Measurements from ENCODE around the gene RELL1.

RELL1 gene

DNA sequence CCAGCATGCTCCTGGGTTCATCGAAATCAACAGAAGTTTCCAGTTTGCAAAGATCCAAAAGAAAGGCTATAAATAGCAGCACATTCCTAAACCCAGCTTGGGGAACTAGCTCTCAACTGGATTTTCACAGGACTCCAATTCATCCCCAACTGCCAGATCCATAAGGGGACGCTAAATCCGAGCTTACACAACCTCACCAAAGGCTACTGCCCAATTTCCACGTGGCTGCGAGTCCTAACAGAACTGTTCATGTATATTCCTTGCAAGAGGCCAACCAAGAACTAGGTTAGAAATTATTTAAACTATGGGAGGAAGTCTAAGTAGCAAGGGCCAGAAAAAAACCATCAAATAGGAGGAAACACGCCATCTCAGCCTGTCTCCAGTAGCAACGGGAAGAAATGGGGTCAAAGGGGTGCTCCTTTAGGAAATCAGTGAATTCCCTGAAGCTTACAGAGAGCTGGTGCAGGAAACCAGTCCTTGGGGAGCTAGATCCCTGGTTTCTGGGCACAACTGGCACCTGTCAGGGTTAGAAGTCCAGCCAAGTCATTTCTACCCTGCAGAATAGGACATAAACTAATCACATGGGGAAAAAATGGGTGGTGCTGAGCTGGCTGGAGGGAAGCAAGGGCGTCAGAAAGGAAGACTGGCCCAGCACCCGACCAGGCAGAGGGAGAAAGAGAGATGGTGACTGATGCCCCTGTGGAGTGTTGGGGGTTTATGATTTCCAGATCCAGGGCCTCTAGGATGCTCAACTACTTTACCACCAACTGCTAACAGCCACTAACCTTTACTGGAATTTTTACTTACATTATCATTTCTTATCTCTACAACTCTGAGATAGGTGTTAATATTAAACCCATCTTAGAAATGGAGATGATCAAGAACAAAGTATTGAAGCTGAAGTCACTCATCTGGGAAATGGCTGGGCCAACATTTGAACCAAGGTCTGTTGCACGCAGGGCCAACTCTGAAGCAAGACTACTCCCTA is 20.5 kb downstream of the RELL1 start:
- DNase-seq (ENCODE audit: low read depth): no peak

DNA sequence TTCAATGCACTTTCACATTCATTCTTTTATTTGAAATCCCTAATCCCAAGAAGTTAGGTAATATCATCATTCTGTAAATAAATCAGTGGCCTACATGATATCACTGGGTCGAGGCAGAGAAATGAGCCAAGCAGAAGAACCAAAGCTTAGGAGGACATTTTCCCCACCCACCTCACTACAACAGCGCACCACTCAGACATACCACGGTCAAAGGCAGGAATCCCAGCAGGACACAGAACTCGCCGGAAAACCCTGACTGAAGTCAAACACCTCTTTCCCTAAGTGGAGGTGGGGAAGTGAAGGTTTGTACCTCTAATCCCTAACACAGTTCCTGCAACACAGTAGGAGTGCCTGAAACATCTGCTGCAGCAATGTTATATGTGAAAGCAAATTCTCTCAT is 21.5 kb downstream of the RELL1 start:
- no peak for DNase-seq (ENCODE audit: low read depth)

DNA sequence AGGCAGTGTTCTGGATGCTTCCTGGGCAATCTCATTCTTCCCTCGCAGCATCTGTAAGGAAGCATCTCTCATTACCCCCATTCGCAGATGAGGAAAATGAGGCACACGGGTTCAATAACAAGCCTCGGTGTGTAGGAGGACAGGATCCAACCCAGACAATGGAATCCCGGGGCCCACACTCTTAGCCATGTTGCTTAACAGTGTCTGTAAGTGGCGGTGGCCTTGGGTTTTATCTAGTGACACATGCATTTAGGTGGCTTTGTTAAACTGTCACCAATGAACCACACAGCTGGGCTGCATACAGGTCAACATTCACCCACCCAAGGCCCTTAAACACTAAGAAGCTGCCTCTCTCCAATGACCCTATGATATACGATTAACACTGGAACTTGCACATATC is 22.6 kb downstream of the RELL1 start:
- no peak for DNase-seq (ENCODE audit: low read depth)

DNA sequence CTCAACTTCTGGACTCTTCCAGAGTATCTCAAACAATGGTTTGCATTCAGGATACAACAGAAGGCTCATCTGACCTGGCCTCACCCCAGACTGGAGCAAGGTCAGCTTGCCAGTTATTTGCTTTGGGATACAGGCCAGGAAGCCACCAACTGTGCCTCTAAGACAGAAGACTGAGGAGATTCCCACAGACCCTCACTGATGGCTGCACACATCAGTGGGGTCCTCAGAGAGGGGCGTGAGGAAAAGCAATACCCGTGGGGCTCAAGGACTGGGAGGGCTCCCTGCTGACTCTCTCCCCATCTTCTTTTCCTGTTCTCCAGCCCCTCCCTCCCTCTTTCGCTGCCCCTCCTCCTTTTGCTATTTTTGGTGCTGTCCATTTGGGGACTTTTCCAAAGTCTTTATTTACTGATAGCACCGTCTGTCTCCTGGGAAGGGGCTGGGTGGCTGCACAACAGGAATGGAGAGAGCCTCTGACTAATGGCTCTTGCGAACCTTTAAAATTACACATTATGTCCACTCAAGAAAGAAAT is 23.2 kb downstream of the RELL1 start:
- DNase-seq (ENCODE audit: low read depth): no peak

DNA sequence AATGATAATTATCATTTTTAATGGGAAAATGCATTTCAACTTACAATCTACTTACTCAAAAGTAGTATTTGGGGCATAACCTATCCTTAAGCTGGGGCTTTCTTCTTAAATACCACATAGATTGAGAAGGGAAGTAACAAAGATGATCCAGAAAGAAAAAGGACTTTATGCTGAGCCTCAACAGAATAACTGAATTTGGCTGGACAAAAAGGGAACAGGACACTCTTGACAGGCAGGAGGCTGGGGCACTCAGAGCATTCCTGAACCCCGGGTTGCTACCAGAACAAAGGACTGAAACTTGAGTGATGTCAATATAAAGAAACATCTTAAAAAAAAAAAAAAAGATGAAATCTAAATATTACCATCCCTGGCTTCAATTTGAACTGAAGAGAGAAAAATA is 23.9 kb downstream of the RELL1 start:
- no peak for DNase-seq (ENCODE audit: low read depth)

DNA sequence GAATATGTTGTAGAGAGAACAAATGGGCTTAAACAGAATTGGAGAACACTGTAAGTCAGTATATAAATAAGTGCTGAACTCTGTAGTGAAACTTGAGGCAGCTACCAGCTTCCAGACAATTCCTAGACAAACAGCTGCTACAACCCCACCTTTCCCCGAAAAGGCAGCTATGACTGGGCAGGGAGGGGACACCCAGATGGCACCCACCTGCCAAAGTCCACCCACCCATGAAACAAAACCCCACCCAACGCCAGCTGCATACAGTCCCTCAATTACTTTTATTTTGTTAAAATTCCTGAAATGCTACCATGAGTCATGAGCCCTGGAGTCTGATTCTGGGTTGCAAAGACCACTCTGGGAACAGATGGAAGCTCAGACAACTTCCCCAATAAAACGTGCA is 24.4 kb downstream of the RELL1 start:
- no peak for DNase-seq (ENCODE audit: low read depth)

DNA sequence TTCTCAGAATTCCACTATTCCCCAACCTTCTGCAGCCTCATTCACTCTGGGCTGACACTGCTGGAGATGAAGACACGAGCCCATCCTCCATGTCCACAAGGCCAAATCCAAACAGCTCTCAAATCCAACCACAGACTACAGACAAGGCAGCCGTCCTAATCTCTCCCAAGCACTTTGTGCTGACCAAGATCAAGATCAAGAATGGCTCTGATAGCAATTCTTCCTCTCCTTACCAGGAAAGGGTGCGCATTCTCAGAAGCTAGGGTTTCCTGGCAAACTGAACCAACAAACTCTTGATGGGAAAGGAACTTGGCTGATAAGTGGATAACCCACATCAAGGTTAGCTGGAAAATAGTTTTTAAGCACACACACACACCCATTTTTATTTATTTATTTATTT is 26.5 kb downstream of the RELL1 start:
- DNase-seq (ENCODE audit: low read depth): no peak

DNA sequence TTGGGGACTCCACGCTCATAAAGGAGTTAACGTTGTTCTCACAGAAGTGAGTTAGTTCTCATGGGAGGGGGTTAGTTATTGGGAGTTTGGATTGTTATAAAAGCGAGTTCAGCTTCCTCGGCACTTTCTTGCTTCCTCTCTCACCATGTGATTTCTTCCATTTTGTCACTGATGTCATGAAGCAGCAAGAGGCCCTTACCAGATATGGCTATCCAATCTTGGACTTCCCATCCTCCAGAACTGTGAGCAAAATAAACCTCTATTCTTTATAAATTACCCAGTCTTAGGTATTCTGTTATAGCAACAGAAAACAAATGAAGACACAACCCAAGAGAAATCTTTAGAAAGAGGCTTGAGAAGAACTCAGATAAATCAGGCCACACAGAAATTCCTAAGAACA is 29.5 kb downstream of the RELL1 start:
- DNase-seq (ENCODE audit: low read depth): no peak

DNA sequence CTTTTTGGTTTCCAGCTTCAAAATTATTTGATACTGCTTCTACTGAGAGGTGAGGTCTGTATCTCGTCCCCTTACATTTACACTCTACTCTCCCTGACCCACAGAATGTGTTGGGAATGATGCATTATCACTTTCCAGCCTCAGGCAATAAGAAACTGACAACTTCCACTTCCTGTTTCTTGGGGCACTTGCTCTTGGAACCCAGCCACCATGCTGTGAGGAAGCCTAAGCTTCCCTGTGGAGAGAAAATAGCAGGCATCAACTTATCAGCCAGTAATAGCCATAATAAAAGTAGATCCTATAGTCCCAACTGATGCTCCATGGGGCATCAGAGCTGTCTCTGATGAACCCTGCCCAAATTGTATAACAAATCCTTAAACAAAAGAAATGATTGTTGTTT is 32.6 kb downstream of the RELL1 start:
- DNase-seq (ENCODE audit: low read depth): no peak

DNA sequence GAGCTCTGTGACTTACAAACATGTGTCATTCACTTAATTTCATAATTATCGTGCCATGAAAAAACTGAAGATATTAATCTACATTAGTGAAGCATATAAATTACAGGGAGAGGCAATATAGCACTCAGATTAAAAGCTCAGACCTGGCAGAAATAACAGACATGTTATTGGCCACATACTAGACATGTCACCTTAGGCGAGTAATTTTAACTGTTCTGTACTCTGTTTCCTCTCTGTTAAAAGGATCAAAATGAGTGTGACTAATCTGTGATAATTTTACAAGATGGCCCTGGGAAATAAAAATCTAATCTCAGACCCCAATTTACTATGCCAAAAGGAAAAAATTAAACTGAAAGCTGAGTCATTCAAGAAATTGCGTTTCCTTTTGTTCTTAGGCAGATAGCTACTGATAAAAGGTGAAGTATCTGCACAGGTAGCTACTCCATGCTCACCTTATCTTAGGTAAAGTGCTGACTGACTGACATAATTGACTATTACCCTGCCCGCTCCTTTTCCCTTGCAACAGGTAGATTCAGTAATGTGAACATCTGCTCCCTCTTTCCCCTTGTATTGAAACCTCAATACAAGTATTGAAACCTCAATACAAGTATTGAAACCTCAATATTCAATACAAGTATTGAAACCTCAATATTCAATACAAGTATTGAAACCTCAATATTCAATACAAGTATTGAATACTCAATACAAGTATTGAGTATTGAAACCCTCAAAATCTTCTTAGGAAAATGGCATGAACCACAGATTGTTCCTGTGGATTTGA is 33.2 kb downstream of the RELL1 start:
- no peak for DNase-seq (ENCODE audit: low read depth)

DNA sequence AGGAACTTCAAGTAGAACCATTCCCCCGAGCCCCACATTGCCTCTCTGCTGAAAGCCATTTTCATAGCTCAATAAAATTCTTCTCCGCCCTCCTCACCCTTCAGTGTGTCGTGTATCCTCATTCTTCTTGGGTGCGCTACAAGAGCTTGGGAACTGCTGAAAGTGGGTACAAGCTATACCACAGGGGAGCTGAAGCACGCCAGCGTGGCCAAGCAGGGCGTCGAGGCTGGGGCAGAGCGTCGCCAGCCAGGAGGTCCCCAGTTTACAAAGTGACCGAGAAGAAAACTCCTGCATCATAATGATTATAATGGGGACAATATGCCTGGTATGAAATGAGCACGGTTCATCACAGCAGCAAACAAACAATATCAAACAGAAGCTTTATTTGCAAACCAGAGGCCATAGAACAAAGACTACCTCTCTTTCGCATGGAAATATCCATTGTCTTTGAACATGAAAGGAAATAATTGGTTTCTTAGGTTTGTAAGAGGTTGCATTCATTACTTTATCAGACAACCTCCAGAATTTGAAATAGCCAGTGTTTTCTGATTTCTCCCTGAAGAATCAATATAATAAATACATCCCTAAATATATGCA is 34.3 kb downstream of the RELL1 start:
- DNase-seq (ENCODE audit: low read depth): no peak

DNA sequence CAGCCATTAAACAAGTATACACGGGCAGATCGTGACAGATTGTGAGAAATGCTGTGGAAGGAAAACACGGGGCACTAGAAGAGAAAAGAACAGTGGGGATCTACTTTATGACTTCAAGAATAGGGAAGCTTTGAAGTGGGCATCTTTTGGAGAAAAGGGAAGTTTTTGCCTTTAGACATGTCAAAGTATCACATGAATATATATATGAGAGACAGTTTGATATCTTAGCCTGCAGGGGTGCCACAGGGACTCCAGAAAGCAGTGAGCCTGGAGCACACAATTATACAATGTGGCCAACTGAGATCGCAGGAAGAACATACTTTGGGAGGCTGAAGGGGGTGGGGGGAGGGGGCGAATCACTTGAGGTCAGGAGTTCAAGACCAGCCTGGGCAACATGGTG is 35.7 kb downstream of the RELL1 start:
- DNase-seq (ENCODE audit: low read depth): no peak

DNA sequence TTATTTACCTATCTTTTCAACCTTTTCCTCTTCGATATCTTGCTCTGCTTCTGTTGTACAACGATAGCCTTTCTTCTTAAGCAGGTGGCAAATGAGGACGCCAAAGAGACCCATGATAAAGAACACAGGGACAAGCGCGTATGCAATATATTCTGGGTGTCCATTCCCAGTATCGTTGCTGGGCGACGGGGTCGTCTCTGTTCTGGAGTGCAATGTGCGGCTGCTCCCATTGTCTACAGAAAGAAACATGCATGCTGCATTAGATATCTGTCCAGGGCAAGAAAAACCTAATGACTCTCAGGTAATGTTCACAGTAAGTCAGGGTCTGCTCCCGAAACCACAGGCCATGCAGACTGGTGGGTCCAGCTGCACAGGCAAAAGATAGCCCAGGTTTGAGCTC is 36.9 kb downstream of the RELL1 start:
- DNase-seq (ENCODE audit: low read depth): no peak

DNA sequence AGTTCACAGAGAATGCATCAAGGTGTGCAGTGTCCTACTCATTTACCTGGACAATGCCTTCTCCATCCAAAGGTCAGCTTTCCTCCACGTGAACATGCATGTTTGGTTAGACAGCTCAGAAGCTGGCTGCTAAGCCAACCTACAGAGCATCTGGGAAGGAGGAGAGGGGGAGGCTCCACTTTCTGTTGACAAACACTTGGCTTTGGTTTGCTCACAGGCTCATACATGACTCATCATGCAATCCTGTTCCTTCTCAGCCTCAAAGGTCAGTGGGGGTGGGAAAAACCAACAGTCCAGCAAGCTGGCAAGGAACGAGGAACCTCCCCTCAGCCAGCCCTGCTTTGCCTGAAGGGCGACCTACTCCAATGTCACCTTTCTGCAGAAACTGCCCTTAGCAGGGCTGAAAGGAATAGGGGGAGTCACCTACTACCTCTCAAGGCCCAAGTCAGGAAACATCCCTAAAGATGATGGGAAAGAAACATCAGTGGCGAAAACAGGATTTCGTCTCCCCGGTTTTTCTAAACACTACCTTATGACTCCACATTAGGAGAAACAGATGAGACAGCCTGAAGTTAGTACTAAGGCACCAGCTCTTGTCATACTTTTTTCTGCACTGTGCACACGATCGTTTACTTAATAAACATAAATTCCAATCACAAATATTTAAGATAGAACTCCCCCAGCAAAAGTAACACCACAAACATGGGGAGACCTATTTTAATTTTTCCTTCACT is 37.9 kb downstream of the RELL1 start:
- no peak for DNase-seq (ENCODE audit: low read depth)

DNA sequence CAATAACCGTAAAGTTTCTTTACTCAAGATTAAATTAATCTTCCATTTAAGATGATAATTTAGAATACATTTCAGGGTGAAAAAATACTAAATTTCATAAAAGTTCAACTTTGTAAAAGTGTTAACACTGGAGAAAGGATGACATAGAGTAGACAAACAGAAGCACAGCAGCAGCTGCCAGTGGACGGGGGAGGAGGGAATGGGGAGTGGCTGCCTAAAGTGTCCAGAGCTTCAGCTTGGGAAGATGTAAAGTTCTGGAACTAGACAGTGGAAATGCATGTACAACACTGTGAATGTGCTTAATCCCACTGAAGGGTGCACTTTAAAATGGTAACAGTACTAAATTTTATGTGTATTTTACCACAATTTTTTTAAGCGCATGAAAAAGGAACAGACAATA is 39.9 kb downstream of the RELL1 start:
- DNase-seq (ENCODE audit: low read depth): no peak

DNA sequence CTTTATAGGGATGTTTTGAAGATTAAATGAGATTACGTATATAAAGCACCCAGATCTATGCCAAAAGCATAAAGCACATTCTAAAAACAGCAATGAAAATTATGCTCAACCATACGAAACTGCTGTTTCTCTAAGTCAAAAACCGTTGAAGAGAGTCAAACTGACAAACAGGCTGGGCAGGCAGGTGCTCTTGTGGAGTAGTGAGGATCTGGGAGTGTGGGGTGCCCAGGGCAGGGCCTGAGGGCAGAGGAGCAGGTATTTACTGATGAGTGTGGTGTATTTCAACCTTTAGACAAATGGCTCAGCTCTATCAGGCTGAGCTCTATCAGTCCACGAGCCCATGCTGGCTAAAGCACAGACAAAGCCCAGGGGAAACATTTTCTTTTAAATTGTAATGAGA is 40.4 kb downstream of the RELL1 start:
- DNase-seq (ENCODE audit: low read depth): no peak

DNA sequence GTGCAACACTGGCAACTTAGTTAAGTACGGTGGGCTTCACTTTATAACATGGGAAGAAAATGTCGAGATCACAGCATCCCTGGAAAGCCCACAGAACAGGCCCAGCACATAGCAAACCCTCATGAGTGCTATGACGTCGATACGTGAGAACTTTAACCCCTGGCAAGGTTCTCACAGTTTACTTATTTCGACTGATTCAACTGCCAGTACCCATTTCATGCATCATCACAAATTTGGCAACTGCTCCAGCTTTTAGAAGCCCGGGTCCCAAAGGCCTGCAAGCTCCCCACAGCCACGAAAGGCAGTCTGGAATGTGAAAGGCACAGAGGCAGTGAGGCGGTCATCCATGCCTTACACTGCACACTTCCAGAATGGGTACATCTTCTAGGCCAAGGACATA is 41.2 kb downstream of the RELL1 start:
- no peak for DNase-seq (ENCODE audit: low read depth)

DNA sequence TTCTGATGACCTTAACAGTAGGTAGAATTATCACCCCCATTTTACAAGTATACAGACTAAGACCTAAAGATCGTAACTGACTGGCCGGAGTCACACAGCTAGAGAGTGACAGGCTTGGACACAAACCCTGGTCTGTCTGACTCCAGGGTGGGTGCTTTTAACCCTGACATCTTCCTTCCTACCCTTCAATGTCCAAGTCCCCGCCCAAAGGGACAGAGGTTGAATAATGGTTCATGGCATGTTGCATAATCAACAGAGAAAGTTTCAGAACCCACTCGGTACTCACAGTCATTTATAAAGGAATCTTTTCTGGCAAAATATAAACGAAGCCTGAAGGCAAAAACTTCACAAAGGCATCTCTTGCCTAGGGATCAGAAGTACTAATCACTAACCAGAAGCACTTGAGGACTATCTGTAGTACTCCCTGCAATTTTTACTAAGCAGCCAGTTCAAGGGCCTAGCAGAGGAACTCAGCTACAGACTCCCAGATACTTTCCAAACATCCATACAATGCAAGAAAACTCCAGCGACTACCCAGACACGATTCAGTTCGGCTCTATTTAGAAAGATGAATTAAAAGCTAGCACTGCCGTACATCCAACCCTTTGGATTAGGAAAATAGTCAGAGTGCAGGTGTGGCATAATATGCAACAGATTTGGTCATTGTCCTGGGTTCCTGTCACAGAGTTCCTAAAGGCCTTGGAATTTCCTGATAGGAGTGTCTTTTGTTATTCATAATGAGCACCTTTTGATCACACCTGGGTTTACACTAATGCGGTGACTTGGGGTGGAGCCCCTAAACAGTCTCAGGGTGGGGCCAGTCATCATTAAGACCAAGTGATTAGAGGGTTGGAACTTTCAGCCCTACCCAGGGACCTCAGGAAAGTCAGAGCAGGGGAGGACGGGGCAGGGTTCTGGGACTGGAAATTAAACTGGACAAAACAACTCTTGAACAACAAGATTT is 44.0 kb downstream of the RELL1 start:
- no peak for DNase-seq (ENCODE audit: low read depth)

DNA sequence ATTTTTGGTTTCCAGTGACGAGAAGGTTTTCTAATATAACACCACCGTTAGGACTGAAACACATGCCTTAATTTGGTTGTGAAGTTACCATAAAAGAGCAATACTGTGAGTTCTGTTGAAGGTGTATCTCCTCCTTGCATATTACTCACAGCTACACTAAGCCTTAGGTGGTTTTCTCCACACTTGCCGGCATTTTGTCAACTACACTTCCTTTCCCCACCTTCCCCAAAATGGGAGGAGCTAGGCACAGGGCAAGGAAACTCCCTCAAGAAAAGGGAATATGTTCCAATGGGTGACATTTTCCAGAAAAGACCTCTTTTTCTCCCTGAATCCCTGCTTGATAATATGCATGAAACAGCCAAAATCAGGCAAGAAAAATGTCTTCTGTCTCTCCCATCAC is 44.8 kb downstream of the RELL1 start:
- DNase-seq (ENCODE audit: low read depth): no peak

DNA sequence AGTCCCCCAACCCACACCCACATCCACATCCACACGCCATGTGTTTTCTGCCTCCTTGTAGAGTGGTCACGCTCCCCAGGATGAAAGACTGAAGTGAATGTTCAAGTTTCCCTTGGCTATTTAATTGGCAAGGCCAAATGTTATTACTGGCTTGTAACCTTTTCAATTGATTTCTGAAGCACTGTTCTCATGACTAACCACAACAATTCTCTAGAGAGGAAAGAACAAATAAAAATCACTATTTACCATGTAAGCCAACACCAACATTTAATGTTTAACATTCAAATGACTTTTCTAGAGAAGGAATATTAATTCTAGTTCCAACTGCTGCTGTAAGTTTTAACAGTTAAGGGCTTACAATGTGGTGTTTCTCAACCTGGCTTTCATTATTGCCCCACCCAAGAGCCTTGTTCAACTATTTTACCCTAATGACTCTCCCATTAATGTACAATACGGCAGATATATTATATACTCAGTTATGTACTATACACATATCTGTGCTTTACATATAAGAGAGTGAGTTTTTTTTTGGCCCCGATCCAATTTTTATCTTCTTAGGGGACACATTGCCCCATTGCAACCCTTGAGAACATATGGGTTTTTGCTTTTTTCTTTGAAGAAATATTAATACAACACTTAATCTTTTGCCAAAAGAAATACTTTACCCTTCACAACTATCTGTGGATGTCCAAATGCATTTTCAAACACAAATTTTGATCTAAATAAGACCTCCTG is 46.5 kb downstream of the RELL1 start:
- DNase-seq (ENCODE audit: low read depth): no peak
